Large intestine (tissue), 3 donors: Measurements from ENCODE around the gene ORM2. TPM values are rescaled to one million over a fixed set of nuclear protein-coding genes. Genes with fewer than 3 reads are reported as not detected.

ENCODE experiments used
- DNase-seq, 2 donors: peaks; one replicate each; pipeline versions ENCODE4 v3.0.0 to v3.0.0-alpha.2; 2013
- H3K27ac ChIP-seq: one replicate; pipeline ENCODE4 v1.5.1; 2013; ENCODE audit warnings: low read length
- H3K27me3 ChIP-seq: 2 replicates; pipeline ENCODE4 v1.6.1; 2013; ENCODE audit warnings: low read length; ENCODE audit not compliant: control insufficient read depth, insufficient read depth
- H3K36me3 ChIP-seq: 2 replicates; pipeline ENCODE4 v1.6.1; 2013; ENCODE audit warnings: low read length; ENCODE audit not compliant: control insufficient read depth, insufficient read depth
- H3K4me1 ChIP-seq: one replicate; pipeline ENCODE4 v1.6.1; 2013; ENCODE audit warnings: low read length; ENCODE audit not compliant: control insufficient read depth, insufficient read depth
- H3K4me3 ChIP-seq: one replicate; pipeline ENCODE4 v1.5.1; 2013; ENCODE audit warnings: low read length
- H3K9me3 ChIP-seq: one replicate; pipeline ENCODE4 v1.6.1; 2013; ENCODE audit warnings: mild to moderate bottlenecking, low read depth, low read length, moderate library complexity; ENCODE audit not compliant: control insufficient read depth
- WGBS: methylation state at CpG from one replicate; pipeline ENCODE4 v1.1.5; 2013; ENCODE audit warnings: low lambda C conversion rate; ENCODE audit not compliant: insufficient coverage; 5-methylcytosine and 5-hydroxymethylcytosine counted together
- polyA plus RNA-seq: library from polyadenylated mRNA; unstranded; fragments of 120-200 nt; gene quantifications from one replicate; pipeline ENCODE4 v1.2.1, GENCODE V29; 2013

The ORM2 gene
- polyA plus RNA-seq, 1 donor = not detected

GRCh38 chr9:114294664-114295063 is 35.0 kb upstream of the ORM2 start:
- Histone ChIP-seq H3K4me3 (no peak overlapping the region), H3K36me3 (peaks cover 64% of the 10 kb centered on the region), H3K27ac (no peak overlapping the region), H3K9me3 (peaks cover 4% of the 10 kb centered on the region), H3K27me3 (no peaks in the 10 kb centered on the region), H3K4me1 (no peaks in the 10 kb centered on the region)
- DNase-seq = no peak

GRCh38 chr9:114296338-114296737 is 33.3 kb upstream of the ORM2 start:
- Histone ChIP-seq H3K4me1 (no peaks in the 10 kb centered on the region), H3K27me3 (no peaks in the 10 kb centered on the region), H3K27ac (no peak overlapping the region), H3K4me3 (no peak overlapping the region), H3K9me3 (peaks cover 4% of the 10 kb centered on the region), H3K36me3 (peaks cover 75% of the 10 kb centered on the region)
- WGBS = 100% methylated on average over 1 of the region's 1 CpG
- DNase-seq = no peak

- Histone ChIP-seq H3K27ac (no peak overlapping the region), H3K4me1 (no peaks in the 10 kb centered on the region), H3K36me3 (peaks cover 86% of the 10 kb centered on the region), H3K9me3 (peaks cover 4% of the 10 kb centered on the region), H3K27me3 (no peaks in the 10 kb centered on the region), H3K4me3 (no peak overlapping the region)
- no peak for DNase-seq
- WGBS = 100% methylated on average over 2 of the region's 15 CpGs
Observed at GRCh38 chr9:114299286-114300152, 30.1 kb upstream of the ORM2 start.

- Histone ChIP-seq H3K4me3 (no peak overlapping the region), H3K27ac (no peak overlapping the region), H3K9me3 (peaks cover 4% of the 10 kb centered on the region), H3K36me3 (peaks cover 89% of the 10 kb centered on the region), H3K4me1 (no peaks in the 10 kb centered on the region), H3K27me3 (no peaks in the 10 kb centered on the region)
- no CpG with 5 or more reads among the region's 4 CpGs for WGBS
- DNase-seq = no peak
Observed at GRCh38 chr9:114300153-114300845, 29.4 kb upstream of the ORM2 start.

GRCh38 chr9:114300846-114301797 is 28.5 kb upstream of the ORM2 start:
- H3K27me3 ChIP-seq = no peaks in the 10 kb centered on the region
- no peak overlapping the region for H3K4me3 ChIP-seq
- H3K9me3 ChIP-seq = no peaks in the 10 kb centered on the region
- H3K36me3 ChIP-seq = peaks cover 86% of the 10 kb centered on the region
- H3K27ac ChIP-seq = no peak overlapping the region
- no peaks in the 10 kb centered on the region for H3K4me1 ChIP-seq
- no peak for DNase-seq
- no CpG with 5 or more reads among the region's 31 CpGs for WGBS

GRCh38 chr9:114301798-114302565 is 27.7 kb upstream of the ORM2 start:
- Histone ChIP-seq H3K4me1 (no peaks in the 10 kb centered on the region), H3K4me3 (no peak overlapping the region), H3K9me3 (no peaks in the 10 kb centered on the region), H3K27ac (no peak overlapping the region), H3K27me3 (no peaks in the 10 kb centered on the region), H3K36me3 (peaks cover 87% of the 10 kb centered on the region)
- no peak for DNase-seq
- WGBS = no CpG with 5 or more reads among the region's 15 CpGs

GRCh38 chr9:114302727-114303126 is 26.9 kb upstream of the ORM2 start:
- H3K4me1 ChIP-seq = no peaks in the 10 kb centered on the region
- WGBS = no CpG with 5 or more reads among the region's 6 CpGs
- DNase-seq = no peak
- H3K4me3 ChIP-seq = no peak overlapping the region
- H3K9me3 ChIP-seq = no peaks in the 10 kb centered on the region
- no peaks in the 10 kb centered on the region for H3K27me3 ChIP-seq
- no peak overlapping the region for H3K27ac ChIP-seq
- H3K36me3 ChIP-seq = peaks cover 89% of the 10 kb centered on the region

- H3K4me3 ChIP-seq = no peak overlapping the region
- no CpG with 5 or more reads among the region's 5 CpGs for WGBS
- no peaks in the 10 kb centered on the region for H3K4me1 ChIP-seq
- no peaks in the 10 kb centered on the region for H3K9me3 ChIP-seq
- no peak for DNase-seq
- H3K27ac ChIP-seq = no peak overlapping the region
- no peaks in the 10 kb centered on the region for H3K27me3 ChIP-seq
- peaks cover 89% of the 10 kb centered on the region for H3K36me3 ChIP-seq
Observed at GRCh38 chr9:114303571-114303970, 26.1 kb upstream of the ORM2 start.

GRCh38 chr9:114303977-114304376 is 25.7 kb upstream of the ORM2 start:
- WGBS = 100% methylated on average over 1 of the region's 4 CpGs
- DNase-seq = no peak

More at GRCh38 chr9:114303977-114304376, 25.7 kb upstream of the ORM2 start:
- Histone ChIP-seq H3K36me3 (peaks cover 92% of the 10 kb centered on the region), H3K4me1 (no peaks in the 10 kb centered on the region), H3K27ac (no peak overlapping the region), H3K9me3 (no peaks in the 10 kb centered on the region), H3K4me3 (no peak overlapping the region), H3K27me3 (no peaks in the 10 kb centered on the region)
